HepG2 (cell line): Measurements from ENCODE around the gene C19orf44. TPM values are rescaled to one million over a fixed set of nuclear protein-coding genes. Genes with fewer than 3 reads are reported as not detected.

Experiments used
- CBX2 ChIP-seq, 2 experiments: fragments of 200-600 bp in 1 of 2; sonication (generic); formaldehyde crosslinking in 1 of 2; IDR thresholded peaks; 2 replicates each; pipeline versions ENCODE4 v1.7.0 to v1.8.1; 2018 to 2022; ENCODE audit warnings: low read depth in 2 of 2, low read length in 1 of 2, mild to moderate bottlenecking in 1 of 2, missing genetic modification reagents in 1 of 2
- MIER3 ChIP-seq: IDR thresholded peaks from 2 replicates; pipeline ENCODE4 v1.6.1; 2016; ENCODE audit warnings: missing compliant biosample characterization, borderline replicate concordance
- NKX3-1 ChIP-seq: sonication (generic); formaldehyde crosslinking; IDR thresholded peaks from 2 replicates; pipeline ENCODE4 v1.5.0; 2020; ENCODE audit warnings: missing genetic modification reagents
- SPEN ChIP-seq: sonication (generic); formaldehyde crosslinking; IDR thresholded peaks from 2 replicates; pipeline ENCODE4 v1.5.1; 2020; ENCODE audit warnings: low read depth, mild to moderate bottlenecking, missing genetic modification reagents
- ZFP90 ChIP-seq: sonication (generic); formaldehyde crosslinking; IDR thresholded peaks from 2 replicates; pipeline ENCODE4 v1.8.0; 2022; ENCODE audit warnings: missing genetic modification reagents, mild to moderate bottlenecking, inconsistent platforms, borderline replicate concordance
- ZNF747 ChIP-seq: sonication (generic); formaldehyde crosslinking; IDR thresholded peaks from 2 replicates; pipeline ENCODE4 v1.8.1; 2023; ENCODE audit warnings: missing genetic modification reagents, mild to moderate bottlenecking, borderline replicate concordance
- polyA plus RNA-seq, 8 experiments: library from polyadenylated mRNA; depleted of rRNA in 3 of 8; stranded (reverse) in 7 of 8; unstranded in 1 of 8; fragments of >200 nt; fragmentation: Illumina TruSeq in 4 of 8; extraction: Trizol in 4 of 8; gene quantifications; 2 replicates each; pipeline versions ENCODE4 v1.2.1 to v1.2.3, GENCODE V29; 2011 to 2016; ENCODE audit warnings: low read depth in 4 of 8, missing spikeins in 1 of 8, mixed read lengths in 1 of 8; ENCODE audit not compliant: insufficient read depth in 1 of 8
- total RNA-seq, 5 experiments: library from RNA; depleted of rRNA; stranded (reverse); fragments of >200 nt; fragmentation: Illumina TruSeq; extraction: Trizol; gene quantifications; 2 replicates each; pipeline ENCODE4 v1.2.3, GENCODE V29; 2016; ENCODE audit warnings: low read depth in 1 of 5
- TF ChIP-seq, protein P1 (sequence below): sonication (generic); formaldehyde crosslinking; IDR thresholded peaks from 2 replicates; pipeline ENCODE4 v1.9.0; 2022; ENCODE audit warnings: low read depth, missing genetic modification reagents
- TF ChIP-seq, protein P2 (sequence below): sonication (generic); formaldehyde crosslinking; IDR thresholded peaks from one replicate; pipeline ENCODE4 v1.5.1; 2020; ENCODE audit warnings: mild to moderate bottlenecking, missing genetic modification reagents; ENCODE audit errors: not compliant biosample characterization
- TF ChIP-seq, protein P3 (sequence below), 2 experiments: sonication (generic) in 1 of 2; formaldehyde crosslinking in 1 of 2; IDR thresholded peaks; 2 replicates each; pipeline versions ENCODE4 v1.5.1 to v1.6.1; 2011 to 2020; ENCODE audit warnings: borderline replicate concordance in 1 of 2, low read depth in 1 of 2, low read length in 1 of 2, mild to moderate bottlenecking in 1 of 2, missing genetic modification reagents in 1 of 2, moderate library complexity in 1 of 2
- TF ChIP-seq, protein P4 (sequence below): sonication (generic); formaldehyde crosslinking; conservative IDR thresholded peaks from 2 replicates; pipeline ENCODE4 v1.8.0; 2022; ENCODE audit warnings: low read depth, missing genetic modification reagents
- TF ChIP-seq, protein P5 (sequence below): sonication (generic); formaldehyde crosslinking; IDR thresholded peaks from 2 replicates; pipeline ENCODE4 v1.9.0; 2021; ENCODE audit warnings: missing genetic modification reagents, mild to moderate bottlenecking, borderline replicate concordance

C19orf44 gene
- total and polyA plus RNA-seq, 2 of the 13 experiments (the other 11 are each of a cell fraction or from before 2014, with no cell fraction given): 3.2 to 4.3 TPM

DNA sequence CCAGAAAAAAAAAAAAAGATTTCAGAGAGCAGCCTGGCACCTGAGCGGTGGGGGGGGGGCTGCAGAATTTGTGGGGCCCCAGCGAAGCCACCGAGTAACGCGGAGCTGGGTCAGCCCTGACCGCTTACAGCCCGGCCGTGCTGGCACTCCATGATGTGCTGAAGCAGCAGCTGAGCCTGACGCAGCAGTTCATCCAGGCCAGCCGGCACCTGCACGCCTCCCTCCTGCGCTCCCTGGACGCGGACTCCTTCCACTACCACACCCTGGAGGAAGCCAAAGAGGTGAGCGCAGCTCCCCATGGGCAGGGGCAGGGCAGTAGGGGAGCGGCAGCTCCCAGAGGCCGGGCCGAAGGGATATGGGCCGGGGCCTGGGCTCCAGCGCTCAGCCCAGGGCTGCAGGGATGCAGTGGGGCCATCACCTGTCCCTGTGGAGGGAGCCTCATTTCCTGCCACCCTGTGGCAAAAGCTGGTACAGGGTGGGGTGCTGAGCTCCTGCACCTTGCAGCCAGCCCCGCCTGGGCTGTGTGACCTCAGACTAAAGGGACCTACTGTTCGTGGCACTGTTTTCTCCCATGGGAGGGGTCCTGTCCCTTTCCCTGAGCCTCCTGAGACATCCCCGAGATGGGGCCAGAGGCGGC, 18.3 kb downstream of the C19orf44 start (continued):
- TF ChIP-seq NKX3-1 (no peak), MIER3 (CRISPR knock-in tag) (no peak), ZFP90 (no peak), ZNF747 (CRISPR knock-in tag) (no peak), SPEN (no peak), CBX2 (IDR thresholded peaks at IDR 0.05; ENCODE audit: low read depth, low read length) (no peak), CBX2 (CRISPR knock-in tag; IDR thresholded peaks at IDR 0.05; ENCODE audit: low read depth) (no peak)
- TF ChIP-seq, protein P1, sequence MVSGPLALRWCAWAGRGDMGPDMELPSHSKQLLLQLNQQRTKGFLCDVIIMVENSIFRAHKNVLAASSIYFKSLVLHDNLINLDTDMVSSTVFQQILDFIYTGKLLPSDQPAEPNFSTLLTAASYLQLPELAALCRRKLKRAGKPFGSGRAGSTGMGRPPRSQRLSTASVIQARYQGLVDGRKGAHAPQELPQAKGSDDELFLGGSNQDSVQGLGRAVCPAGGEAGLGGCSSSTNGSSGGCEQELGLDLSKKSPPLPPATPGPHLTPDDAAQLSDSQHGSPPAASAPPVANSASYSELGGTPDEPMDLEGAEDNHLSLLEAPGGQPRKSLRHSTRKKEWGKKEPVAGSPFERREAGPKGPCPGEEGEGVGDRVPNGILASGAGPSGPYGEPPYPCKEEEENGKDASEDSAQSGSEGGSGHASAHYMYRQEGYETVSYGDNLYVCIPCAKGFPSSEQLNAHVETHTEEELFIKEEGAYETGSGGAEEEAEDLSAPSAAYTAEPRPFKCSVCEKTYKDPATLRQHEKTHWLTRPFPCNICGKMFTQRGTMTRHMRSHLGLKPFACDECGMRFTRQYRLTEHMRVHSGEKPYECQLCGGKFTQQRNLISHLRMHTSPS (CRISPR knock-in tag): no peak
- TF ChIP-seq, protein P2, sequence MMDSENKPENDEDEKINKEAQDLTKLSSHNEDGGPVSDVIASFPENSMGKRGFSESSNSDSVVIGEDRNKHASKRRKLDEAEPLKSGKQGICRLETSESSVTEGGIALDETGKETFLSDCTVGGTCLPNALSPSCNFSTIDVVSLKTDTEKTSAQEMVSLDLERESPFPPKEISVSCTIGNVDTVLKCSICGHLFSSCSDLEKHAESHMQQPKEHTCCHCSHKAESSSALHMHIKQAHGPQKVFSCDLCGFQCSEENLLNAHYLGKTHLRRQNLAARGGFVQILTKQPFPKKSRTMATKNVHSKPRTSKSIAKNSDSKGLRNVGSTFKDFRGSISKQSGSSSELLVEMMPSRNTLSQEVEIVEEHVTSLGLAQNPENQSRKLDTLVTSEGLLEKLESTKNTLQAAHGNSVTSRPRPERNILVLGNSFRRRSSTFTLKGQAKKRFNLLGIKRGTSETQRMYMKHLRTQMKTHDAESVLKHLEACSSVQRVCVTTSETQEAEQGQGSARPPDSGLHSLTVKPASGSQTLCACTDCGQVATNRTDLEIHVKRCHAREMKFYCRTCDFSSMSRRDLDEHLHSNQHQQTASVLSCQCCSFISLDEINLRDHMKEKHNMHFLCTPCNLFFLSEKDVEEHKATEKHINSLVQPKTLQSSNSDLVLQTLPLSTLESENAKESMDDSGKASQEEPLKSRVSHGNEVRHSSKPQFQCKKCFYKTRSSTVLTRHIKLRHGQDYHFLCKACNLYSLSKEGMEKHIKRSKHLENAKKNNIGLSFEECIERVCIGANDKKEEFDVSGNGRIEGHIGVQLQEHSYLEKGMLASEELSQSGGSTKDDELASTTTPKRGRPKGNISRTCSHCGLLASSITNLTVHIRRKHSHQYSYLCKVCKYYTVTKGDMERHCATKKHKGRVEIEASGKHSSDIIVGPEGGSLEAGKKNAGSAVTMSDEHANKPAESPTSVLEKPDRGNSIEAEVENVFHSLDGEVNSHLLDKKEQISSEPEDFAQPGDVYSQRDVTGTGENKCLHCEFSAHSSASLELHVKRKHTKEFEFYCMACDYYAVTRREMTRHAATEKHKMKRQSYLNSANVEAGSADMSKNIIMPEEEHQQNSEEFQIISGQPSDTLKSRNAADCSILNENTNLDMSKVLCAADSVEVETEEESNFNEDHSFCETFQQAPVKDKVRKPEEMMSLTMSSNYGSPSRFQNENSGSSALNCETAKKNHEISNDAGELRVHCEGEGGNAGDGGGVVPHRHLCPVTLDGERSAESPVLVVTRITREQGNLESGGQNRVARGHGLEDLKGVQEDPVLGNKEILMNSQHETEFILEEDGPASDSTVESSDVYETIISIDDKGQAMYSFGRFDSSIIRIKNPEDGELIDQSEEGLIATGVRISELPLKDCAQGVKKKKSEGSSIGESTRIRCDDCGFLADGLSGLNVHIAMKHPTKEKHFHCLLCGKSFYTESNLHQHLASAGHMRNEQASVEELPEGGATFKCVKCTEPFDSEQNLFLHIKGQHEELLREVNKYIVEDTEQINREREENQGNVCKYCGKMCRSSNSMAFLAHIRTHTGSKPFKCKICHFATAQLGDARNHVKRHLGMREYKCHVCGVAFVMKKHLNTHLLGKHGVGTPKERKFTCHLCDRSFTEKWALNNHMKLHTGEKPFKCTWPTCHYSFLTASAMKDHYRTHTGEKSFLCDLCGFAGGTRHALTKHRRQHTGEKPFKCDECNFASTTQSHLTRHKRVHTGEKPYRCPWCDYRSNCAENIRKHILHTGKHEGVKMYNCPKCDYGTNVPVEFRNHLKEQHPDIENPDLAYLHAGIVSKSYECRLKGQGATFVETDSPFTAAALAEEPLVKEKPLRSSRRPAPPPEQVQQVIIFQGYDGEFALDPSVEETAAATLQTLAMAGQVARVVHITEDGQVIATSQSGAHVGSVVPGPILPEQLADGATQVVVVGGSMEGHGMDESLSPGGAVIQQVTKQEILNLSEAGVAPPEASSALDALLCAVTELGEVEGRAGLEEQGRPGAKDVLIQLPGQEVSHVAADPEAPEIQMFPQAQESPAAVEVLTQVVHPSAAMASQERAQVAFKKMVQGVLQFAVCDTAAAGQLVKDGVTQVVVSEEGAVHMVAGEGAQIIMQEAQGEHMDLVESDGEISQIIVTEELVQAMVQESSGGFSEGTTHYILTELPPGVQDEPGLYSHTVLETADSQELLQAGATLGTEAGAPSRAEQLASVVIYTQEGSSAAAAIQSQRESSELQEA (CRISPR knock-in tag): no peak
- TF ChIP-seq, protein P3, sequence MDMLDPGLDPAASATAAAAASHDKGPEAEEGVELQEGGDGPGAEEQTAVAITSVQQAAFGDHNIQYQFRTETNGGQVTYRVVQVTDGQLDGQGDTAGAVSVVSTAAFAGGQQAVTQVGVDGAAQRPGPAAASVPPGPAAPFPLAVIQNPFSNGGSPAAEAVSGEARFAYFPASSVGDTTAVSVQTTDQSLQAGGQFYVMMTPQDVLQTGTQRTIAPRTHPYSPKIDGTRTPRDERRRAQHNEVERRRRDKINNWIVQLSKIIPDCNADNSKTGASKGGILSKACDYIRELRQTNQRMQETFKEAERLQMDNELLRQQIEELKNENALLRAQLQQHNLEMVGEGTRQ (IDR thresholded peaks at IDR 0.05; ENCODE audit: low read depth, low read length): no peak
- TF ChIP-seq, protein P3 (CRISPR knock-in tag; IDR thresholded peaks at IDR 0.05; ENCODE audit: borderline replicate concordance): no peak
- TF ChIP-seq, protein P4, sequence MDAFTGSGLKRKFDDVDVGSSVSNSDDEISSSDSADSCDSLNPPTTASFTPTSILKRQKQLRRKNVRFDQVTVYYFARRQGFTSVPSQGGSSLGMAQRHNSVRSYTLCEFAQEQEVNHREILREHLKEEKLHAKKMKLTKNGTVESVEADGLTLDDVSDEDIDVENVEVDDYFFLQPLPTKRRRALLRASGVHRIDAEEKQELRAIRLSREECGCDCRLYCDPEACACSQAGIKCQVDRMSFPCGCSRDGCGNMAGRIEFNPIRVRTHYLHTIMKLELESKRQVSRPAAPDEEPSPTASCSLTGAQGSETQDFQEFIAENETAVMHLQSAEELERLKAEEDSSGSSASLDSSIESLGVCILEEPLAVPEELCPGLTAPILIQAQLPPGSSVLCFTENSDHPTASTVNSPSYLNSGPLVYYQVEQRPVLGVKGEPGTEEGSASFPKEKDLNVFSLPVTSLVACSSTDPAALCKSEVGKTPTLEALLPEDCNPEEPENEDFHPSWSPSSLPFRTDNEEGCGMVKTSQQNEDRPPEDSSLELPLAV (CRISPR knock-in tag): no peak
- TF ChIP-seq, protein P5, sequence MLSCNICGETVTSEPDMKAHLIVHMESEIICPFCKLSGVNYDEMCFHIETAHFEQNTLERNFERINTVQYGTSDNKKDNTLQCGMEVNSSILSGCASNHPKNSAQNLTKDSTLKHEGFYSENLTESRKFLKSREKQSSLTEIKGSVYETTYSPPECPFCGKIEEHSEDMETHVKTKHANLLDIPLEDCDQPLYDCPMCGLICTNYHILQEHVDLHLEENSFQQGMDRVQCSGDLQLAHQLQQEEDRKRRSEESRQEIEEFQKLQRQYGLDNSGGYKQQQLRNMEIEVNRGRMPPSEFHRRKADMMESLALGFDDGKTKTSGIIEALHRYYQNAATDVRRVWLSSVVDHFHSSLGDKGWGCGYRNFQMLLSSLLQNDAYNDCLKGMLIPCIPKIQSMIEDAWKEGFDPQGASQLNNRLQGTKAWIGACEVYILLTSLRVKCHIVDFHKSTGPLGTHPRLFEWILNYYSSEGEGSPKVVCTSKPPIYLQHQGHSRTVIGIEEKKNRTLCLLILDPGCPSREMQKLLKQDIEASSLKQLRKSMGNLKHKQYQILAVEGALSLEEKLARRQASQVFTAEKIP (CRISPR knock-in tag): no peak
